Fibroblast of upper back skin (primary cell): Measurements from ENCODE around the gene APLP1.

Source experiments
- DNase-seq: peaks from one replicate; pipeline ENCODE4 v3.0.0-alpha.2; 2013

Gene APLP1

DNA sequence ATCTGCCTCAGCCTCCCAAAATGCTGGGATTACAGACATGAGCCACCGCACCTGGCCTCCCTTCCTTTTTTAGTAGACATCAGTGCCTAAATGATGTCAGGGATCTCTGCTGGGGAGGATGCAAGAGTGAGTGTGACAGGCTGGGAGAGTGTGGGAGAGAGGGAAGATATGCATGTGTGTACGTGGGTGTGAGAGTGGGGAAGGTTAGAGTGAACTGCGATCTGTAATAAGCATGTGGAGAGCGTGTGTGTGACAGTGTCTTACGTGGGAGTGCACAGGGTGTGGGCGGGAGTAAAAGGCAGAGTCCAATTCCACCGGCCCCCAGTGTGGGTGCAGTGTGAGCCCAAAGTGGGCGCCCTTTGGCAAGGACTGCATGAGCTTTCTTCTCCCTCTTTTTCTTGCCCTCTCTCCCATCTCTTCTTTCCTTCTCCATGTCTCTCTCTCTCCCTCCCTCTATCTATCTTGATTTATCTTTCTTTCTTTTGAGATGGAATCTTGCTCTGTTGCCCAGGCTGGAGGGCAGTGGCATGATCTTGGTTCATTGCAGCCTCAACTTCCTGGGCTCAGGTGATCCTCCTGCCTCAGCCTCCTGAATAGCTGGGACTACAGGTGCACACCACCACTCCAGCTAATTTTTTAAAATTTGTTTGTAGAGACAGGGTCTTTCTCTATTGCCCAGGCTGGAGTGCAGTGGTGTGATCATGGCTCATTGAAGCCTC lies 15.2 kb upstream of the APLP1 start:
- no peak for DNase-seq

DNA sequence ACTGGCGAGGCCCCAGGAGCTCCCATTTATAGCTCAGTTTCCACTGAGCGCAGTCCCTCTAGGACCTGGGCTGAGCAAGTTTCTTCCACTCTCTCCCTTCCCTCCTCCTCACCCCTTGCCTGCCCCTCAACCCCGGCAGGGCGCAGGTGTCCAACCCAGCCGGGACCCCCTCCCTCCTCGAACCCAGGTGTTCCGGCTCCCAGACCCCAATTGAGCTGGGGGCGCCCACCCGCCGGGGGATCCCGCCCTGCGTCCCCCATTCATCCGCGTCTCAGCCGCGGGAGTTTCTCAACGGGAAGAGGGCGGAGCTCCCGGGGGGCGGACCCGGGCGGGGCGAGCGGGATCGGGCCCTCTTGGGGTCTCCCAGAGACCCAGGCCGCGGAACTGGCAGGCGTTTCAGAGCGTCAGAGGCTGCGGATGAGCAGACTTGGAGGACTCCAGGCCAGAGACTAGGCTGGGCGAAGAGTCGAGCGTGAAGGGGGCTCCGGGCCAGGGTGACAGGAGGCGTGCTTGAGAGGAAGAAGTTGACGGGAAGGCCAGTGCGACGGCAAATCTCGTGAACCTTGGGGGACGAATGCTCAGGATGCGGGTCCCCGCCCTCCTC lies 11.7 kb upstream of the APLP1 start, which contains the start of gene KIRREL2:
Gene KIRREL2 (plus strand): TSS at position 366 of the 604 bp plus-strand sequence. CDS start 209 bp downstream, at position 575.
- DNase-seq: no peak

DNA sequence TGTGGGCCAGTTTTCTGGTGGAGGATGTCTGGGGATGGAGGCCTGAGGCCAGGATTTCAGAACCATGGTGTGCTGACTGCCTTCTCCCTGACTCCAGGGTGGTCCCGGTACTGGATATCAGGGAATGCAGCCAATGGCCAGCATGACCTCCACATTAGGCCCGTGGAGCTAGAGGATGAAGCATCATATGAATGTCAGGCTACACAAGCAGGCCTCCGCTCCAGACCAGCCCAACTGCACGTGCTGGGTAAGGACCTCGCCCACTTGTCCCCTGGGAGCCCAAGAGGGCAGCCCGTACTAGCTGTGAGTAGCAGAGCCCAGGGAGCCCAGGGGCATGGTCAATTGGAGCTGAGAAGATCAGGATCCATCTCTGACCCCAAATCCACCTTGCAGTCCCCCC lies 10.1 kb upstream of the APLP1 start:
- no peak for DNase-seq

DNA sequence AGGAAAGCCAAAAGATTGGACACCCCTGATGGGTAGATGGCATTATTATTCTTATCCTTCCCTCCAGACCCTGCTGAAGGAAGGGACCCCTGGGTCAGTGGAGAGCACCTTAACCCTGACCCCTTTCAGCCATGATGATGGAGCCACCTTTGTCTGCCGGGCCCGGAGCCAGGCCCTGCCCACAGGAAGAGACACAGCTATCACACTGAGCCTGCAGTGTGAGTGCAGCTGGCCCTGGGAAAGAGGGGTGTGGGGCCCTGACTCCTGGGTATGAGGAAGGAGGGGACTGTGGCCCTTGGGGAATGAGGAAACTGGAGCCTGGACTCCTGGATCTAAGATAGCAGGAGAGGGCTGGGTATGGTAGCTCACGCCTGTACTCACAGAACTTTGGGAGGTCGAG lies 9.0 kb upstream of the APLP1 start:
- DNase-seq: no peak

DNA sequence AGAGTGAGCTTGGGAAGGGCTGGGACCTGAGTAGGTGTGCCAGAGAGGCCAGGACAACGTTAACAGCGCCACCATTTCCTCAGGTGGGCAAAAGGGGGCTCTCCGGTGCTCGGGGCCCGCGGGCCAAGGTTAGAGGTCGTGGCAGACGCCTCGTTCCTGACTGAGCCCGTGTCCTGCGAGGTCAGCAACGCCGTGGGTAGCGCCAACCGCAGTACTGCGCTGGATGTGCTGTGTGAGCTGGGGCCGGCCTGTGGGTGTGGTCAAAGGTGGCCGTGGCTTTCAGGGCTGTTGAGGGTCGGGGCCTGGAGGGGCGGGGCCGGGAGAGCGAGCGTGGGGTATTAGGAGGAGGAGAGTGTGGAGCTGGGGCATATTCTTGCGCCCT lies 7.9 kb upstream of the APLP1 start:
- no peak for DNase-seq

DNA sequence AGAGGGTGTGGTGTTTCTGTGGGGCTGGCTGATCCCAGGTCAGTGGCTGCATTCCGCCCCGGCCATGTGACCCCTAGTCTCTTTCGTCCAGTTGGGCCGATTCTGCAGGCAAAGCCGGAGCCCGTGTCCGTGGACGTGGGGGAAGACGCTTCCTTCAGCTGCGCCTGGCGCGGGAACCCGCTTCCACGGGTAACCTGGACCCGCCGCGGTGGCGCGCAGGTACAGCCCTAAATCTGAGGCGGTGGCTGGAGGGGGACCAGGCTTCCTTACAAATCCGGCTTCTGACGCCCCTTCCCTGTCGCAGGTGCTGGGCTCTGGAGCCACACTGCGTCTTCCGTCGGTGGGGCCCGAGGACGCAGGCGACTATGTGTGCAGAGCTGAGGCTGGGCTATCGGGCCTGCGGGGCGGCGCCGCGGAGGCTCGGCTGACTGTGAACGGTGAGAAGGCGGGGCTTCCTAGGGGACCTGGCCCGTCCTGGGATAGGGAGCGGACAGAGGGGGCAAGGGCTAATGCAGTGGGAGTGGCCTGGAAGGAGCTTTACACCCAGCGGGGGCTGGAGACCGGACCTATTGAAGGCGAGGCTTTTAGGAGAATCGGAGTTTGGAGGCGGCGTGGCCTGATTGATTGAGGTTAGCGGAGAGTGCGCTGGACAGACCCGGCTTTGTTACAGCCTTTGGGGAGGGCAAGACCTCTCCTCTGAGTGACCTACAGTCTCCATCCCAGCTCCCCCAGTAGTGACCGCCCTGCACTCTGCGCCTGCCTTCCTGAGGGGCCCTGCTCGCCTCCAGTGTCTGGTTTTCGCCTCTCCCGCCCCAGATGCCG lies 7.3 kb upstream of the APLP1 start:
- no peak for DNase-seq

DNA sequence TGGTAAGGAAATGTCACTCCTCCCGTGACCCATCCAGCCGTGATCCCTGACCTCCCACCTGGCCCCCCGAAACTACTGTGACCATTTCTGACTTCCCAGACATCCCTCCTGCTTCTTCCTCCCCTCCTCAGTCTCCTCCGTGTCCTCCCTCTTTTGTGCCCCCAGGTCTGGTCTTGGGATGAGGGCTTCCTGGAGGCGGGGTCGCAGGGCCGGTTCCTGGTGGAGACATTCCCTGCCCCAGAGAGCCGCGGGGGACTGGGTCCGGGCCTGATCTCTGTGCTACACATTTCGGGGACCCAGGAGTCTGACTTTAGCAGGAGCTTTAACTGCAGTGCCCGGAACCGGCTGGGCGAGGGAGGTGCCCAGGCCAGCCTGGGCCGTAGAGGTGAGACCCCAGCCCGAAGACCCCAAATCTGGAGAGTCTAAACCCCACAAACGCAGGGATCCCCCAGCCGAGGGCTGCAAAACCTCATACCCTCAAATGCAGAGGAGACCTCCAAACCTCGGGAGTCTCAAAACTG lies 6.7 kb upstream of the APLP1 start:
- no peak for DNase-seq

DNA sequence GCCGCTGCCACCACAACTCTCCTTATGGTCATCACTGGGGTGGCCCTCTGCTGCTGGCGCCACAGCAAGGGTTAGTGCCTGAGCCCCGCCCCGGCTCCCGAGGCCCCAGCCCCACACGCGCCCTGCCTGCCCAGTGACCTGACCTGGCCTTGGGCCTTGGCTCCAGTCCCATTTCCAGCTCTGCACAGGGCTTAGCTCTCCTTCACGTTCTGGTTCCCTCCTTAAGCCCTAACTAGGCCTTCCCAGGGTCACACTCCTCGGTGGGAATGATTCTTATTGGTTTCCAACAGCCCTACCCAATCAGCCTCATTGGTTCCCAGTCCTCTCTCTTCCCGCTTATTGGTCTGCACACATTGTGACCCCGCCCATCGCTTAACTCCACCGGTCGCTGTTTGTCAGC lies 5.8 kb upstream of the APLP1 start:
- no peak for DNase-seq

DNA sequence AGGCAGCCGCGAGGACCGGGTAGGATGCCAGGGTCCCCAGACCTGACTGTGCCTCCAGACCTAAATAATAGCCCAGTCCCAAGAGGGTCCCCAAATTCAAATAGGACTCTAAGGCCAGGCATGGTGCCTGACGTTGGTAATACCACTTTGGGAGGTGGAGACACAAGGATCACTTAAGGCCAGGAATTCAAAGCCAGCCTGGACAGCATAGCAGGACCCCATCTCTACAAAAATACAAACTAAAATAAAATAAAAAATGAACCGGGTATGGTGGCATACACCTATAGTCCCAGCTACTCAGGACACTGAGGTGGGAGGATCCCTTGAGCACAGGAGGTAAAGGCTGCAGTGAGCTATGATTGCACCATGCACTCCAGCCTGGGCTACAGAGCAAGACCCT lies 5.4 kb upstream of the APLP1 start:
- no peak for DNase-seq

DNA sequence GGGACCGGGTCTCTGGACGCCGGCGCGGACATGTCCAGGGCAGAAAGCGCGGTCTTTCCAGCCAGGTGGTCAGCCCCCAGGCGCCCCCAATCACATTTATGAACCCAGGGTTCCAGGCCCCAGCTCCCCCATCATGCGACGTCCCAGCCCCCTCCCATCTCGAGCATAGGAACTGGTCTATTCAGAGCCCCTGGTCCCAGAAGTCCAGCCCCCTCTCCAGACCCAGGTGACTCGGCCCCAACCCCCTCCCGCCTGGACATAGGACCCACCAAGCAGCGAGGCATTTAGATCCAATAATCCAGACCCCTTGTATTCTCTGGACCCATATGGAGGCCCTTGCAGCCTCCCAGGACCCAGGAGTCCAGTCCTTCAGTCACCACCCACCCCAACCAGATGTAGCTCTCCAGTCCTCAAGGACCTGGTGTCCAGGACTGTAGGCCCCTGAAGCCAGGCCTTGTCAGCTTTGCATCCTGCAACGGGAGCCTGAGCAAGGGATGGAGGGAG lies 501 bp downstream of the APLP1 start:
- DNase-seq: no peak

DNA sequence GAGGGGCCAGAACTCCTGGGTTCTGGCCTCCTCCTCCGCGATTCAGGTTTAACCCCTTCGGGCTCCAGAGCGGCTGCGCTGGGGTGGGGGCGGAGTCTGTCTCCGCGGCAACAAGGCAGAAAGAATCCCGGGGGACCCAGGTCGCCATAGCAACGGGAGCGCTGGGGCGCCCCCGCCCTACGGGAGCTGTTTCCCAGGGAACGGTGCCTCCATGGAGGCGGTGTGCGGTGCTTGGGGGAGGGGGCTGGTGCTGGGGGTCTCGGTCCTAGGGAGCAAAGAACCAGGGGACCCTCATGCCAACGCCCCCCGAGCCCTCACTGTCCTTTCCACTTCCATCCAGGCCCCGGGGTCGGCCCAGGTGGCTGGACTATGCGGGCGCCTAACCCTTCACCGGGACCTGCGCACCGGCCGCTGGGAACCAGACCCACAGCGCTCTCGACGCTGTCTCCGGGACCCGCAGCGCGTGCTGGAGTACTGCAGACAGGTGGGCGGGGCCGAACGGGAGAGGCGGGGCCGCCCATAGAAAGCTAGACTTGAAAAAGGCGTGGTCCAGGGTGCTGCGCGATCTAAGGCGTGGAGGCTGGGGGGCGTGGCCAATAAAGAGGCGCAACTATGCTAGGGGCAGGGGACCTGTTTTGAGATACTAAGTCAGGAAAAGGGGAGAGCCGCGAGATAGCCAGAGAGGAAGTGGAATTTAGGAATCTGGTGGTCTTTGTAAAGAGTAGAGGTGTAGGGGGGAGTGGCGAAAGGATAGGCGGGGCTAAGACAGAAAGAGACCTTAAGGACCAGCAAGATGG lies 1.2 kb downstream of the APLP1 start:
- DNase-seq: peak; percentile 52

DNA sequence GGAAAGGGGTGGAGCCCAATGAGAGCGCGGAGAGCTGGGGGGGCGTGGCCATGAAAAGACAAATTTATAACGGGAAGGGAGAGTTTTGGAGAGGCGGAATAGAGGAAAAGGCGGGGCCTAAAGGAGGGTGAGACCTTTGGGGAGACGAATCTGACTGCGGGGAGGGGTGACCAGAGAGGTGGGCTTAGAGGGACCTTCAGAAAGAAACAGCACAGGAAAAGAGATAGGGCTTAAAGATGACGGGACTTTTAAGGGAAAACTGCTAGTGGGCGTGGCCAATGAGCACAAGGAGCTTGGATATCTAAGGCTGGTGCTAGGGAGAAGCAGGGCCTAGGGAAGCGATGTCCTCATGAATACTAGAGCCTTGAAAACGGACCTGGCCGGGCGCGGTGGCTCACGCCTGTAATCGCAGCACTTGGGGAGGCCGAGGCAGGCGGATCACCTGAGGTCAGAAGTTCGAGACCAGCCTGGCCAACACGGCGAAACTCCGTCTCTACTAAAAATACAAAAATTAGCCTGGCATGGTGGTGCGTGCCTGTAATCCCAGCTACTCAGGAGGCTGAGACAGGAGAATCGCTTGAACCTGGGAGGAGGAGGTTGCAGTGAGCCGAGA lies 1.9 kb downstream of the APLP1 start:
- peak; percentile 11 for DNase-seq

DNA sequence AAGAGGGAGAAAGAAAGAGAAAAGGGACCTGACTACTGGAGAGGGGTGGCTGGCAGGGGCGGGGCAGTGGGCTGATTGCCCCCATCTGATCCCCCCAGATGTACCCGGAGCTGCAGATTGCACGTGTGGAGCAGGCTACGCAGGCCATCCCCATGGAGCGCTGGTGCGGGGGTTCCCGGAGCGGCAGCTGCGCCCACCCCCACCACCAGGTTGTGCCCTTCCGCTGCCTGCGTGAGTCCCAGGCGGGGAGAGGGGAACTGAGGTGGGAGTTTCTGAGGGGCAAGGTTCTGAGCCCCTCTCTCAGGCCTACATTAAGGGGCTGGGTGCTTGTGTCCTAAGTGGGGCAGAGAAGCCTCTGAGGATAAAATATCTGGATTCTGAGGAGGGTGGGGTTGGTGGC lies 2.4 kb downstream of the APLP1 start:
- no peak for DNase-seq

DNA sequence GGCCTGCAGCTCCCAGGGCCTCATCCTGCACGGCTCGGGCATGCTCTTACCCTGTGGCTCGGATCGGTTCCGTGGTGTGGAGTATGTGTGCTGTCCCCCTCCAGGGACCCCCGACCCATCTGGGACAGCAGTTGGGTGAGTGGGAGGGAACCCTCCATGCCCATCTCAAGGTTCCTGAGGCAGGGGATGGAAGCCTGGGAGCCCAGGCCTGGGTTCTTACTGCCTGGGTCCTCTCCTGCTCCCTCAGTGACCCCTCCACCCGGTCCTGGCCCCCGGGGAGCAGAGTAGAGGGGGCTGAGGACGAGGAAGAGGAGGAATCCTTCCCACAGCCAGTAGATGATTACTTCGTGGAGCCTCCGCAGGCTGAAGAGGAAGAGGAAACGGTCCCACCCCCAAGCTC lies 3.2 kb downstream of the APLP1 start:
- DNase-seq: no peak

DNA sequence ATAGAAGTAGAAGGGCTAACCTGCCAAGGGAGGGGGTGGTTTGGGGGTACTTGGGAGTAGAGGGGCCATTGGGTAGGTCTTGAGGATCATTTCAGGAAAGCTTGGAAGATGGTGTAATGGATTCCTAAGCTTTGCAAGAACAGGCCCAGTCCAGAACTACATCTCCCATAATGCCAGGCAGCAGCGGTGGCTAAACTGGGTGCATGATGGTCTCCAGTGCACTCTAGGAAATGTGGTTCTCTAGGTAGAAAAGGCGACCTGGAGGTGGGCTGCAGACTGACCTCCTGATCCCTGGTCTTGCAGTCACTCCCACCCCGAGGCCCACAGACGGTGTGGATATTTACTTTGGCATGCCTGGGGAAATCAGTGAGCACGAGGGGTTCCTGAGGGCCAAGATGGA lies 3.8 kb downstream of the APLP1 start:
- DNase-seq: no peak

DNA sequence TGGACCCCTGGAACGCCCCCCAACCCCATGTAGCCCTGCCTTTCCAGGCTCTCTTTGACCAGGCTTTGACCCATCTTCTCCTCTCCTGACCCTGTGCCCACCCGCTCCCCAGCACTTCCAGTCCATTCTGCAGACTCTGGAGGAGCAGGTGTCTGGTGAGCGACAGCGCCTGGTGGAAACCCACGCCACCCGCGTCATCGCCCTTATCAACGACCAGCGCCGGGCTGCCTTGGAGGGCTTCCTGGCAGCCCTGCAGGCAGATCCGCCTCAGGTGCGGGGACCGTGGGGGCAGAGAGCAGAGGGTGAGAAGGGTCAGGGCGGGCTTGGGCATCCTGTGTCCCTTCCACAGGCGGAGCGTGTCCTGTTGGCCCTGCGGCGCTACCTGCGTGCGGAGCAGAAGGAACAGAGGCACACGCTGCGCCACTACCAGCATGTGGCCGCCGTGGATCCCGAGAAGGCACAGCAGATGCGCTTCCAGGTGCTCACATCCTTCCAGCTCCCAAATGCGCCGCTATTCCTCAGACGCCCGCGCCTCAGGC lies 6.1 kb downstream of the APLP1 start:
- DNase-seq: no peak

DNA sequence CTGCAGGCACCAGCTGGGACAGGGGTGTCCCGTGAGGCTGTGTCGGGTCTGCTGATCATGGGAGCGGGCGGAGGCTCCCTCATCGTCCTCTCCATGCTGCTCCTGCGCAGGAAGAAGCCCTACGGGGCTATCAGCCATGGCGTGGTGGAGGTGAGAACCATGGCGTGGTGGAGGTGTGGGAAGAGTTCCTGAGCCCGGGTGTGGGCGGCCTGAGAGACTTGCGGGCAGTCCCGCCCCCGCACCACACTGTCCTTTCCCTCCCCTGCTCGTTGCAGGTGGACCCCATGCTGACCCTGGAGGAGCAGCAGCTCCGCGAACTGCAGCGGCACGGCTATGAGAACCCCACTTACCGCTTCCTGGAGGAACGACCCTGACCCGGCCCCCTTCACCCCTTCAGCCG lies 10.7 kb downstream of the APLP1 start:
- no peak for DNase-seq

DNA sequence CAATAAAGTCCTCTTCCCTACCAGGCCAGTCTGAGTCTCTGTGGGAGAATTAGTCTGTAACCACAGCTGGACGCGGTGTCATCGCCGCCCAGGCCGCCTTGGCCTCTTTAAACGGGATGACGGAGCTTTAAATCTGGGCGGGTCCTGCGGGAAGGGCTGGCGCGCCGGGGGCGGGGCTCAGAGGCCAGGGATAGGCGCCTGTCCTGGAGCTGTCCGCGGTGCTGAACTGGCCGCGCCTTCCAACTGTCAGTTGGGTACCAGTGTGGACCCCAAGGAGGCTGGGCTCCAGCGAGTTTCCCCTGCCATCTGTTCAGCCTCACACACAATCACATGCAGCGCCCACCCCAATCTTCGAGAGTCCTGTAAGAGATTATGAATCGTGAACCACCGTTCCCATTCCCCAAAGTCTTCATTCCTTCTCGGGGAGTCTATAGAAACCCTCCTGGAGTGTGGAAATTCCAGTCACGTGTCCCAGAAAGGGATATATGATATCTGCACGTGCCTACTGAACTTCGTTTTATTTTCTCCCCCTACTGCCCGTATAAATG lies 11.5 kb downstream of the APLP1 start:
- DNase-seq: peak; percentile 83

DNA sequence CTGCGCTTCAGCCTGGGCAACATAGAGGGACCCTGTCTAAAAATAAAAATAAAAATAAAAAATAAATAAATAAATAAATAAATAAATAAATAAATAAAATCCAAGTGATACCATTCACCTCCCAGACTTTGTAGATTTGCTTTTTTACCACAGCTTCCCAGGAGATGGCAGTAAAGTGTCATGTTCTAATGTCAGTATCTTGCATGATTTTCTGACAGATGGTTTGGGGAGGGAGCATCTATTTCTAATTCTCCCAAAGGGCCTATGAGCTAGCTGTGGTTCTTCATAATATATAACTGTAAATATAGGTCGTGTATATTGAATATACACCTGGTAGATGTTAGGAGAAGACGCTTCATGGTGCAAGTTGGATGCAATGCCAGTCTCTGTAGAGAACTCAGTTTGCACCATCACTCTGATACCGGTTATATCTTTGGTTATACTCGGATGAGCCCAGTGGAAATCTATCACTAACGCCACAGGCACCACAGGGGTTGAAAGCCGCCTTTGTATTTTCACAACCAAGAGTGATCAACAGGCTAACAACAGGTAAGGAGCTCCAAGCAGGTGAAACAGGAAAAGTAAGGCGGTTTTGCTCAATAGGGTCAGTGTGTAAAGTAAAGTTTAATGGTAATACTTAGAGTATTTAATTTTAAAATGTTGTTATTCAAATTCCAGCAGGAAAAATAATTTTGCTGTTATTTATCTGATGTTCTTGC lies 13.9 kb downstream of the APLP1 start:
- peak; percentile 80 for DNase-seq

DNA sequence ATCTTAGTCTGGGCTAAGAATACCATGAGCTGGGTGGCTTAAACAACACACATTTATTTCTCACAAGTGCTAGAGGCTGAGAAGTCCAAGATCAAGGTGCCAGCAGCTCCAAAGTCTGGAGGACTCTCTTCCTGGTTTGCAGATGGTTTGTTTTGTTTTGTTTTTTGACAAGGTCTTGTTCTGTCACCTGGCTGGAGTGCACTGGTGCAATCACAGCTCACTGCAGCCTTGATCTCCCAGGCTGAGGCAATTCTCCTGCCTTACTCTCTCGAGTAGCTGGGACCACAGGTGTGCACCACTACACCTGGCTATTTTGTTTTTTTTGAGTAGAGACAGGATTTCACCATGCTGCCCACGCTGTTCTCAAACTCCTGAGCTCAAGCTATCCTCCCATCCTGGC lies 15.5 kb downstream of the APLP1 start:
- no peak for DNase-seq

DNA sequence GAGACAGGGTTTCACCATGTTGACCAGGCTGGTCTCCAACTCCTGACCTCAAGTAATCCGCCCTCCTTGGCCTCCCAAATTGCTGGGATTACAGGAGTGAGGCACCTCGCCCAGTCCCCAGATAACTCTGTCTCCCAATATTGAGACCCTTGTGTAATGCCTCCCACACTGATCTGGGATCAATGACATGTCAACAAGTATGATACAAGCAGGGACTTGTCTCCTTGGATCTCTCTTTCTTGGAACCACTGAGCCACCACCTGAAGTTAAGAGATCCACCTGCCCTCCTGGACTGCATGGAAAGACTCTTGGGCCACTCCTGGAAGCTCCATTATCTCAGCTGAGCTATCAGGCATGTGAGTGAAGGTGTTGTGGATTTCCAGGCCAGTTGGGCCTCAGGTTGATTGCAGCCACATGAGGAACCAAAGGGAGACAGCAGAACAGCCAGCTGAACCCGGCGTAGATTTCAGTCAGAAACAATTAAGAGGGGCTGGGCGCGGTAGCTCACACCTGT lies 16.9 kb downstream of the APLP1 start:
- no peak for DNase-seq
